Panc1 (cell line): ENCODE results near the gene C11orf87. TPM values are rescaled to one million over a fixed set of nuclear protein-coding genes. Genes with fewer than 3 reads are reported as not detected.

ENCODE experiments used
- ATAC-seq: fragments of 200-7000 bp; cut with Tn5 transposase; 2 replicates; pipeline ENCODE4 v1.9.1; 2020; ENCODE audit warnings: mild to moderate bottlenecking, moderate library complexity
- BruUV-seq: library from RNA; stranded (reverse); fragments of 400-500 nt; replicated peaks from 2 replicates; lab custom pipeline; 2021; lab: Mats Ljungman, UMichigan
- CTCF ChIA-PET: fragments of 300-600 bp; sonication (Branson Sonifier 250); formaldehyde crosslinking; loops from one replicate; lab custom pipeline; 2022; ENCODE audit warnings: antibody characterized with exemption; lab: Charles Lee
- POLR2A ChIA-PET: fragments of 300-600 bp; sonication (Branson Sonifier 250); formaldehyde crosslinking; loops from one replicate; lab custom pipeline; 2022; ENCODE audit warnings: antibody characterized with exemption; lab: Charles Lee
- DNase-seq: peaks from one replicate; pipeline ENCODE4 v3.0.0-alpha.2; 2010; ENCODE audit warnings: low read depth, low spot score
- H3K27ac ChIP-seq: 2 replicates; pipeline ENCODE4 v1.5.1; 2011; ENCODE audit warnings: mild to moderate bottlenecking, low read length, inconsistent platforms
- H3K27me3 ChIP-seq: fragments of 200-500 bp; sonication (Bioruptor generic); 2 replicates; pipeline ENCODE4 v1.6.0; 2014; ENCODE audit warnings: low read length, inconsistent platforms; ENCODE audit not compliant: control insufficient read depth, insufficient read depth
- H3K36me3 ChIP-seq: fragments of 200-500 bp; sonication (Bioruptor generic); 2 replicates; pipeline ENCODE4 v1.5.1; 2014; ENCODE audit warnings: inconsistent platforms, mild to moderate bottlenecking, low read length, moderate library complexity; ENCODE audit not compliant: control insufficient read depth, insufficient read depth
- H3K4me1 ChIP-seq: 2 replicates; pipeline ENCODE4 v1.5.1; 2011; ENCODE audit warnings: inconsistent platforms, mild to moderate bottlenecking, low read length, moderate library complexity; ENCODE audit not compliant: control insufficient read depth, insufficient read depth
- H3K4me3 ChIP-seq, 2 experiments: 2 replicates each; pipeline ENCODE4 v1.5.1; 2011 to 2012; ENCODE audit warnings: low read depth in 2 of 2, low read length in 2 of 2, mild to moderate bottlenecking in 2 of 2, inconsistent platforms in 1 of 2, moderate library complexity in 1 of 2
- H3K9me3 ChIP-seq: fragments of 200-500 bp; sonication (Bioruptor generic); 2 replicates; pipeline ENCODE4 v1.5.1; 2014; ENCODE audit warnings: low read depth, mild to moderate bottlenecking, inconsistent platforms, low read length, moderate library complexity; ENCODE audit not compliant: control insufficient read depth, insufficient read depth
- POLR2AphosphoS5 ChIP-seq: IDR thresholded peaks from 2 replicates; pipeline ENCODE4 v1.6.1; 2012; ENCODE audit warnings: mild to moderate bottlenecking, low read depth, low read length, moderate library complexity
- SIN3A ChIP-seq: IDR thresholded peaks from 2 replicates; pipeline ENCODE4 v1.6.1; 2012; ENCODE audit warnings: low read depth, mild to moderate bottlenecking, low read length, moderate library complexity, borderline replicate concordance; ENCODE audit not compliant: insufficient read depth
- TCF7L2 ChIP-seq: IDR thresholded peaks from 2 replicates; pipeline ENCODE4 v1.6.1; 2011; ENCODE audit warnings: mild to moderate bottlenecking, low read depth, low read length, inconsistent platforms
- in situ Hi-C: cut with HindIII; loops from 2 replicates; pipeline ENCODE4 v1.10.0; 2016; ENCODE audit warnings: low sequenced_read_pairs, low pct_unique_long_range_greater_than_20kb
- intact Hi-C: fragments of 100-400 bp; cut with micrococcal nuclease; formaldehyde crosslinking; loops from one replicate; pipeline ENCODE4 v1.10.0; 2022; ENCODE audit not compliant: unreplicated experiment
- total RNA-seq: library from RNA; stranded (reverse); gene quantifications from one replicate; pipeline ENCODE4 v1.2.1, GENCODE V29; 2021; ENCODE audit not compliant: unreplicated experiment
- TF ChIP-seq, protein P1 (sequence below), 2 experiments: IDR thresholded peaks; 2 replicates each; pipeline ENCODE4 v1.6.1; 2011 to 2012; ENCODE audit warnings: low read depth in 2 of 2, control low read depth in 1 of 2, low read length in 1 of 2, mild to moderate bottlenecking in 1 of 2, moderate library complexity in 1 of 2; ENCODE audit not compliant: insufficient read depth in 1 of 2
- TF ChIP-seq, protein P2 (sequence below): fragments of 450-650 bp; IDR thresholded peaks from 2 replicates; pipeline ENCODE4 v1.5.1; 2017; ENCODE audit warnings: mild to moderate bottlenecking

Gene C11orf87
- total RNA-seq, 1 experiment from 2014 or later: not detected

DNA sequence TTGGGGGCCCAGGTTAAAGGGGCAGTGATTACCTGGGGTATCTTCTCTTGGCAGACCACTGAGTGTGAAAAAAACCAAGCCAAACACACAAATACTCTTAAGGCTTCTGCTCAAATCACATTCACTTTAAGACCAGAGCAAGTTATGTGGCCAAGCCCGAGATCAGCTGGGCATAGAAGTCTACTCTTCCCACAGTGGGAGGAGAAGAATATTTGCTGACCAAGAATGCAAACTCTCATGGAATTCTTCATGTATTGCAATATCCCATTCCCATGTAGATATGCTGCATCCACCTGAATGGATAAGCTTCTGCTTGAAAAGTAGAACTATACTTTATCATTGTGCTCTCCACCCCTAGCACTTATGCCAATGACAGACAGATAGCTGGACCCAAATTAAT lies 37.1 kb upstream of the C11orf87 start:
- H3K36me3 ChIP-seq: no peaks in the 10 kb centered on the region
- H3K4me1 ChIP-seq: no peaks in the 10 kb centered on the region
- no peaks in the 10 kb centered on the region for H3K9me3 ChIP-seq
- BruUV-seq: no TSS peak
- POLR2A ChIA-PET: interaction anchor here (0.6 kb wide), 1 partner anchor 37 kb away, joined by 3 read pairs; the partner anchor contains the start of gene C11orf87
- in situ Hi-C loops: no loop called here
- H3K4me3 ChIP-seq: no peak overlapping the region
- no peaks in the 10 kb centered on the region for H3K27me3 ChIP-seq
- ATAC-seq (no peak), DNase-seq (no peak)
- H3K27ac ChIP-seq: no peak overlapping the region
- intact Hi-C loops: no loop called here
- CTCF ChIA-PET: no interaction called here
- no peak for TF ChIP-seq SIN3A
- TF ChIP-seq, protein P1, sequence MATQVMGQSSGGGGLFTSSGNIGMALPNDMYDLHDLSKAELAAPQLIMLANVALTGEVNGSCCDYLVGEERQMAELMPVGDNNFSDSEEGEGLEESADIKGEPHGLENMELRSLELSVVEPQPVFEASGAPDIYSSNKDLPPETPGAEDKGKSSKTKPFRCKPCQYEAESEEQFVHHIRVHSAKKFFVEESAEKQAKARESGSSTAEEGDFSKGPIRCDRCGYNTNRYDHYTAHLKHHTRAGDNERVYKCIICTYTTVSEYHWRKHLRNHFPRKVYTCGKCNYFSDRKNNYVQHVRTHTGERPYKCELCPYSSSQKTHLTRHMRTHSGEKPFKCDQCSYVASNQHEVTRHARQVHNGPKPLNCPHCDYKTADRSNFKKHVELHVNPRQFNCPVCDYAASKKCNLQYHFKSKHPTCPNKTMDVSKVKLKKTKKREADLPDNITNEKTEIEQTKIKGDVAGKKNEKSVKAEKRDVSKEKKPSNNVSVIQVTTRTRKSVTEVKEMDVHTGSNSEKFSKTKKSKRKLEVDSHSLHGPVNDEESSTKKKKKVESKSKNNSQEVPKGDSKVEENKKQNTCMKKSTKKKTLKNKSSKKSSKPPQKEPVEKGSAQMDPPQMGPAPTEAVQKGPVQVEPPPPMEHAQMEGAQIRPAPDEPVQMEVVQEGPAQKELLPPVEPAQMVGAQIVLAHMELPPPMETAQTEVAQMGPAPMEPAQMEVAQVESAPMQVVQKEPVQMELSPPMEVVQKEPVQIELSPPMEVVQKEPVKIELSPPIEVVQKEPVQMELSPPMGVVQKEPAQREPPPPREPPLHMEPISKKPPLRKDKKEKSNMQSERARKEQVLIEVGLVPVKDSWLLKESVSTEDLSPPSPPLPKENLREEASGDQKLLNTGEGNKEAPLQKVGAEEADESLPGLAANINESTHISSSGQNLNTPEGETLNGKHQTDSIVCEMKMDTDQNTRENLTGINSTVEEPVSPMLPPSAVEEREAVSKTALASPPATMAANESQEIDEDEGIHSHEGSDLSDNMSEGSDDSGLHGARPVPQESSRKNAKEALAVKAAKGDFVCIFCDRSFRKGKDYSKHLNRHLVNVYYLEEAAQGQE (IDR thresholded peaks at IDR 0.05; ENCODE audit: insufficient read depth in 1 of 2, low read depth in 2 of 2, low read length in 1 of 2): no peak
- TF ChIP-seq, protein P2, sequence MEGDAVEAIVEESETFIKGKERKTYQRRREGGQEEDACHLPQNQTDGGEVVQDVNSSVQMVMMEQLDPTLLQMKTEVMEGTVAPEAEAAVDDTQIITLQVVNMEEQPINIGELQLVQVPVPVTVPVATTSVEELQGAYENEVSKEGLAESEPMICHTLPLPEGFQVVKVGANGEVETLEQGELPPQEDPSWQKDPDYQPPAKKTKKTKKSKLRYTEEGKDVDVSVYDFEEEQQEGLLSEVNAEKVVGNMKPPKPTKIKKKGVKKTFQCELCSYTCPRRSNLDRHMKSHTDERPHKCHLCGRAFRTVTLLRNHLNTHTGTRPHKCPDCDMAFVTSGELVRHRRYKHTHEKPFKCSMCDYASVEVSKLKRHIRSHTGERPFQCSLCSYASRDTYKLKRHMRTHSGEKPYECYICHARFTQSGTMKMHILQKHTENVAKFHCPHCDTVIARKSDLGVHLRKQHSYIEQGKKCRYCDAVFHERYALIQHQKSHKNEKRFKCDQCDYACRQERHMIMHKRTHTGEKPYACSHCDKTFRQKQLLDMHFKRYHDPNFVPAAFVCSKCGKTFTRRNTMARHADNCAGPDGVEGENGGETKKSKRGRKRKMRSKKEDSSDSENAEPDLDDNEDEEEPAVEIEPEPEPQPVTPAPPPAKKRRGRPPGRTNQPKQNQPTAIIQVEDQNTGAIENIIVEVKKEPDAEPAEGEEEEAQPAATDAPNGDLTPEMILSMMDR: no peak
- no peak for TF ChIP-seq TCF7L2
- TF ChIP-seq POLR2AphosphoS5: no peak

DNA sequence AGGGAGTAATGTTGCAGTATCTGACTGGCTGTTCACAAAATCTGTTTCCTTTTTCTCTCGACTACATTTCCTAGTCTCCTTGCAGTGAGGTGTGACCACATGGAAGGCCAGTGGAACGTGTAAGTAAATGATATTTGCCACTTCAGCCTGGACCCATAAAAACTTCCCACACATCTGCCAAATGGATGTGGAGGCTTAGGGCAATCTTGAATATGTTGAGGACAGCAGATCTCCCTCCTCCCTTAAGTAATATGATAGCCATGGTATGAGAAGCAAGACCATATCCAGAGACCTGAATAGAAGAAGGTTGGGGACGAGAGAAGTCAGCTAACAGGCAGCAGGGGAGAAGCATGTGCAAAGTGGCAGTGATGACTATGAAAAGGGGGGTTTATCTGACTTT lies 33.0 kb upstream of the C11orf87 start:
- in situ Hi-C loops: no loop called here
- BruUV-seq: no TSS peak
- TF ChIP-seq POLR2AphosphoS5 (no peak), SIN3A (no peak), TCF7L2 (no peak)
- TF ChIP-seq, protein P1 (IDR thresholded peaks at IDR 0.05; ENCODE audit: insufficient read depth in 1 of 2, low read depth in 2 of 2, low read length in 1 of 2): no peak
- TF ChIP-seq, protein P2: no peak
- H3K36me3 ChIP-seq: no peaks in the 10 kb centered on the region
- H3K9me3 ChIP-seq: no peaks in the 10 kb centered on the region
- H3K4me1 ChIP-seq: no peaks in the 10 kb centered on the region
- no peak for DNase-seq
- no peak for ATAC-seq
- CTCF ChIA-PET: no interaction called here
- H3K27ac ChIP-seq: no peak overlapping the region
- intact Hi-C loops: no loop called here
- no peaks in the 10 kb centered on the region for H3K27me3 ChIP-seq
- POLR2A ChIA-PET: no interaction called here
- no peak overlapping the region for H3K4me3 ChIP-seq
